GM19463 (cell line): ENCODE data around the gene UGT8.
"Not testable (repeated sequence)": the region's sequence is repeated elsewhere in the genome, so short reads cannot be mapped to it uniquely, and the experiment has no call there.

Experiments used
- ATAC-seq: cut with Tn5 transposase; IDR thresholded peaks from one replicate; pipeline ENCODE4 v1.9.1; 2021; ENCODE audit warnings: mild to moderate bottlenecking, moderate library complexity; ENCODE audit not compliant: unreplicated experiment

The UGT8 gene

DNA sequence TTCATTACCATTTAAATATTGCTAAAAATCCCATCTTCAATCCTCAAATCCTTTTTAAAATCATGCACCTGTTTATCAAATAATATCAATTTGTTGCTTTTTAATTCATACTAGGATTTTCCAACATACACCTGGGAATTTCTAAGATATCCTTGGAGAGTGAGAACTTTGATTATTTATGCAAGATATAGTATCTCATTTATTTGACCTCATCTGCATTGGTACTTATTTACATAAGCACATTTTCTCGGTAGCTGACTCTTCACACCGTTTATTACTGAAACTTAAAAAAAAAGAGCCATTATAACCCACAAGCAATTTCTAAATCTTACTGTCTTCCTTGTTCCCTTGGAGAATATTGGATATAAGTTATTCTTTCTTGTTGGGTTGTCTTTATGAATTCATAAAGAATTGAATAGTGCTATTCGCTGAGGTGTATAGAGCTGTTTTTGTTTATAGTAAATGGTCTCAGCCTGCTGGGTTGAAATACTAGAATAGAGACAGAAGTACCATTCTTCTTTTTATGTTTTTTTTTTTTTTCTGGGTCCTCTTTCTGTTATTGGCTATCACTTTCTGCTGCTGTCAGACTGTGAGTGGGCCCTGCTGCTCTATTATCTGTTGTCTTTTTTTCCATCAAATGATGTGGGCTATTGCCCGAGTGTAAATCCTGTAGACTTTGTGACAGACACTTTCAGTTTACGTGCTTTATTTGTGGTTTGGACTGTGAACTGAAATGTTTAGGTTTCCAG is 2.9 kb downstream of the UGT8 start:
- ATAC-seq = peak; percentile 20

DNA sequence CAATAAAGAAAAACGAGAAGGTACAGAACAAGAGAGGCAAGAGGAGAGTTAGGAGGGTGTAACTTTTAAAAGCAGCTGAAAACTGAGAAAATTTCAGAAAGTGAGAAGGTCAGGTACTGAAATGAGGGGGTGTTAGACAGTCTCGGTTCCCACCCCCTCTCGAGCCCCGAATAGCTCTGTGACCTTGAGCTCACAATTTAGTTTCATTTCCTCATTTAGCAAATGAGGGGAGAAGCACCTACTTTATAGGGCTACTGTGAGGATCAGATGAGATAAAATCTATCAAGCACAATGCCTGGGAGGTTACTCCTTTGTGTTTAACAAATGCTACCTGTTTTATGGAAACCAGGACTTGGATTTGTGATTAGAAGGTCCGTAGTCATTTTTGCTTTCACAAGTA is 4.9 kb downstream of the UGT8 start:
- ATAC-seq = peak; percentile 86

DNA sequence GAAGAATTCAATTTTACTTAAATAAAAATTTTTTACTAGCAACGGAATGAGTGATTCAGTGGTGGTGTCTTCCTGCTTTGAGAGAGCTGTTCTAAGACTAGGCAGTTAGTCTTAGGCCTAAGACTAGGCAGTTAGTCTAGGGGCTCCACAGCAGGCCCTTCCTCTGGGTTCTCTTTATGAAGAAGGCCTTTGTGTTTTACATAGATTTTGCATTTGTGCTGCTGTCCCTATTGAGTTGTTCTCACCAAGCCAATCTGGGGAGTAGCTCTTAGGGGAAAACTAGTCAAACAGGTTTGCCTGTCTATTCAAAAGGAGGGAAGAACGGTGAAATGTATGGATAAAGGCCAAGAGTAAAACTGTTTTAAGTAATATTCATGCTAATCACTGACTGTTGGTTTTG is 7.6 kb downstream of the UGT8 start:
- no peak for ATAC-seq

DNA sequence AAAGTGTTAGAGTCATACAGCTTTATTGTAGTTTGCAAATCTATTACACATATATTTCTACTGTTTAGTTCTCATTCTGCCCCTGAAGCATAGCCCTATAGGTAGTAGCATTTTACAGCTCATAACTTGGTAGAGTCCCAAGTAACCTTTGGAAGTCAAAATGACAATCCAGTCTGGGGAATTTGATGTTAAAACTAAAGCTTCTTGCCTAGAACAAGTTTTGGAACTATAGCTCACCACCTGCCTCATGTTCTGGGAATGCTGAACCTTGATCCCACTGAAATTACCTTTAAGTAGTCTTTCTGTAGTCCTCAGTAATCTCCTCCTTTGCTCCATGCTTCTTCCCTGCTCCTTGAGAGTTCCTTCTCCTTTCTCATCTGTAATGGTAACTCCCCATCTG is 8.4 kb downstream of the UGT8 start:
- no peak for ATAC-seq

DNA sequence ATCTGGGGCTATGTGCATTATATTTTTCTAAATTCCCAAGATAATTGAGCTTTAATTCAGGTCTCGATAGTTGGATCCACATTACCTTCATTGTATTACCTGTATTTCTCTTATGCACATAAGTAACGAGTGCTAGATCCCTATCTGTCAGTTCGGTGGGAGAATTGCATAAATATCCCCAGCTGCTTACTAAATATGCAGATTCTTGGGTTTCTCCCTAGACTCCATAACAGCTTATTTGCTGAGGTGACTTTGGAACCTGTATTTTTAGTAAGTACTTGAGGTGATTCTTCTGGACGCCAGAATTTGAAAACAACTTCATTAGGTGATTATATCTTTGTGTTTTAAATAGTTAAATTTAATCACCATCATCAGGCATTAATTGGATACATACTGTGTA is 15.0 kb downstream of the UGT8 start:
- no peak for ATAC-seq

- peak; percentile 85 for ATAC-seq
Measured at GRCh38 chr4:114615435-114615834, 16.8 kb downstream of the UGT8 start.

DNA sequence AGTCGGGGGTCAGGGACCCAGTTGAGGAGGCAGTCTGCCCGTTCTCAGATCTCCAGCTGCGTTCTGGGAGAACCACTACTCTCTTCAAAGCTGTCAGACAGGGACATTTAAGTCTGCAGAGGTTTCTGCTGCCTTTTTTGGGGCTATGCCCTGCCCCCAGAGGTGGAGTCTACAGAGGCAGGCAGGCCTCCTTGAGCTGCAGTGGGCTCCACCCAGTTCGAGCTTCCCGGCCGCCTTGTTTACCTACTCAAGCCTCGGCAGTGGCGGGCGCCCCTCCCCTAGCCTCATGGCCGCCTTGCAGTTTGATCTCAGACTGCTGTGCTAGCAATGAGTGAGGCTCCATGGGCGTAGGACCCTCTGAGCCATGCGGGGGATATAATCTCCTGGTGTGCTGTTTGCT is 17.4 kb downstream of the UGT8 start:
- not testable (repeated sequence) for ATAC-seq

DNA sequence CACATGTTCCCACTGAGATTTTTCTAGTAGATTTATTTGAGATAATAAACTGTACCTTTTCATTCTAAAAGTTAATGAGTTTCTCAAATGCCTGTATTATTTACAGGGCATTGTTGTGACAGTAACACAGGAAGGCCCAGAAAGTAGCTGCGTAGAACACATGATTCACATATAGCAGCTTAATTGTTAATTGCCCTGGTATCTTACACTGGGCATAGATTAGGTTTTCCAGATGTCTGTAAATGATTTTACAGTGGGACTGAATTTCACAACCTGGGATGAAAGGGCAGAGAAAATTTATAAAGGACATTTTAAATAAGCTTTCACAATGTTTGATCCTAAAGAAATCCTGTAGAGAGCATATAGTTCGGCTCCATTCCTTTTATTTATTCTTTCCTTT is 27.6 kb downstream of the UGT8 start:
- ATAC-seq = no peak

DNA sequence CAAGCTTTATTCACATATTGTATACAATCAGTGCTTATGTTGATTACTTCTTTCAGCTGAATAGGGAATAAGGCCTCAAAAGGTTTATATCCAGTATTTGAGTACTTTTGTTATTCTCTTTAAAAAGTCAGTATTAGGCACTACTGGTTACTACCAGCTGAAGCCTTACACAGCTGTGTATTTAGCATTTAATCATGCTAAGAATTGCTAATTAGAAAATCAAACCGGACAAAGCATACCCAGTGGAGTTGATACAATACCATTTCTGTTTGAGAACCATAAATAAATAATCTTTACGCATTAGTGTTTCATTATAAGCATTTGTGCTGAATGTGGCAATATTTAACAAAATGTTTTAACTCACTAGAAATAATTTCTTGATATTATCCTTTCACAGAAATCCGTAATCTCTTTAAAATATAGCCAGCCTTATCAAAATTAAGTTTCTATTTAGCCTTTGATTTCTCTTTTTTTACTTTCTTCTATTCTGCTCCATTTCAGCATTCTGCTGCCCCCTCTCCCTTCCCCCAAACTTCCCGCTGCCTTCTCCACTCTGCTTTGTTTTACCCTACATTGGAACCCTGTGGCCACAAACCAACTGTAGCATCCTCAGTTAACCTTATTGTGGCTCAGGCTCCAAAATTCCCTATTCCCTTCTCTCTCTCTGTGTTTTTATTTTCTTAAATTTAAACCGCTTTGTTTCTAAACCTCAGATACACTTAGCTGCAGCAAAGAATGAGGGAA is 37.8 kb downstream of the UGT8 start:
- ATAC-seq = no peak

- no peak for ATAC-seq
Measured at GRCh38 chr4:114642173-114642780, 43.7 kb downstream of the UGT8 start.

DNA sequence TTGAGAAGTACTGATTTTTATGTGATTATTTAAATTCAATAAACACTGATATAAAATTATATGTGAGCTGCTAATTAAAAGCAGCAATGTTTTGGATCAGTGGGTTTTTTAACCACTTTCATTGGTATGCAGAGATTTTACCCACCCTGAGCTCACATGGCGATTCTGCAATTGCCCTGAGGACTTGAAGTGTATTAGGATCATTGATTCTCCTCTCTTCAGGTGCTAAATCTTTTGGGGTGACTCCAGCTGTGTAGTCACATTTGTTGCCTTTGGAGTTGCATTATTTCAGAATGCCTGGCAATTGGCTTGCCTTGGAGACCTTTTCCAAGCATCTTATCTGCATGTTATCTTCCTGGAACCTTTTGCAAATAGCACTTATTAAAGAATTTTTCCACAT is 51.3 kb downstream of the UGT8 start:
- no peak for ATAC-seq

- ATAC-seq = no peak
Measured at GRCh38 chr4:114653675-114654074, 55.1 kb downstream of the UGT8 start.

DNA sequence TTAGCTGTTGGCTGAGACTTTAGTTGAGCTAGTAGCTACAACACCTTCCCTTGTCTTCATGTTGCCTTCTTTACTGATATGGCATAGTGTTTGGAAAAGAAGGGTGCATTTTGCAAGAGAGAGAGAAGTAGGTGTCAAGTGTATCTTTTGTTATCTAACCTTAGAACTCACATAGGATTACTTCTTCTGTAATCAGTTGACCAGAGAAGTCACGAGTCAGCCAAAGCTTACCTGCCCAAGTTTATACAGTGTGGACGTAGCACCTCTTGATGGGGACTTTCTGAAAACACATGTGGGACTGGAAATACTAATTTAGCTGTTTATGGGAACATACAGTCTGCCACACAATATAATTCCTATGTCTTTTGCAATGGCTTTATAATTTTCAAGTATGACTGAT is 56.0 kb downstream of the UGT8 start:
- no peak for ATAC-seq

GRCh38 chr4:114658179-114658578 is 59.6 kb downstream of the UGT8 start:
- ATAC-seq = no peak

DNA sequence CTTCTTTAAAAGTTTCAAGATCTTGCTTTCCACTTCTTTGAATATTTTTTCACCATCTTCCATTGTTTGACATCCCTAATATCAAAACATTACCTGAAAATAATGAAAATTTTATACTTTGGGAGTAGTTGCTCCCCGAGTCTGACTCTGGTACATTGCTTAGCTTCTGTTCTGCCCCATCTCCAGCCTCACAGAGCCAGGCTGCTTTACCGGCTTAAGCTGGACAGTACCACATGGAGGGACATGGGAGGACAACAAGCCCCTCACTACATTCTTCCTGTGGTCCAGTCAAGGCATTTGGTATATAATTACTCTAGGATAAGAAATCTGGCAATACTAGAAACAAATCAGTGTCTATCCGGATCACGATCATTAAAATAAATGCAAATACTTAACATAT is 60.2 kb downstream of the UGT8 start:
- no peak for ATAC-seq

DNA sequence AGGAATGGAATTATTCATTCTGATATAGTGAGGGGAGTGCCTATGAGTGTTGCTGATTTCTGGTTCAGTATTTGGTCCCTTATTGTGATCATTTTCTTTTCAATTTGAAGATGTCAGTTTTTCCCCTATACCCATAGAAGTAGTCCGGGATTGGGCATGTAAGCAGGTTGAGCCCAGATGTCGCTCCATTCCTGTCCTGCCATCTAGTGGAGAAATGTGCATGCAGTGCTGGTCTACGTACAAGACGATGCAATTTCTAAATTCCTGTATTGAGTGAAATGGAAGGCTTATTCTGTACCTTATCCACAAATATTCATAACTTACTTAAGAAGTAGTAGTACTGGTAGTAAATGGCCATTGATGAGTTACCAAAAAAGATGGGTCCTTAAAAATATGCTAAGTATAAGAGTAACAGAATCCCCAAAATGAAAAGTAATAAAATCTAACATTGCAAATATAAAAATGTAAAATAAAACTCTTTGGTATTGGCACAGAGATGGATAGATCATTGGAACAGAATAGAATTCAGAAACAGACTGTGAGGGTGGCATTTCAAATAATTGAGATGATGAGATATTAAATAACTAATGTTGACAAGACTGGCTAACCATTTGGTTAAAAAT is 60.9 kb downstream of the UGT8 start:
- peak; percentile 98 for ATAC-seq

GRCh38 chr4:114663083-114663482 is 64.5 kb downstream of the UGT8 start:
- ATAC-seq = no peak

- ATAC-seq = no peak
Measured at GRCh38 chr4:114668577-114668976, 70.0 kb downstream of the UGT8 start.

DNA sequence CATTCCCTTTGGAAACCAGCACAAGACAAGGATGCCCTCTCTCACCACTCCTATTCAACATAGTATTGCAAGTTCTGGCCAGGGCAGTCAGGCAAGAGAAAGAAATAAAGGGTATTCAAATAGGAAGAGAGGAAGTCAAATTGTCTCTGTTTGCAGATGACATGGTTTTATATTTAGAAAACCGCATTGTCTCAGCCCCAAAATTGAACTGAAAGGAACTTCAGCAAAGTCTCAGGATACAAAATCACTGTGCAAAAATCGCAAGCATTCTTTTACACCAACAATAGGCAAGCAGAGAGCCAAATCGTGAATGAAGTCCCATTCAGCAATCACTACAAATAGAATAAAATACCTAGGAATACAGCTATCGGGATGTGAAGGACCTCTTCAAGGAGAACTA is 72.1 kb downstream of the UGT8 start:
- not testable (repeated sequence) for ATAC-seq

- no peak for ATAC-seq
Measured at GRCh38 chr4:114673306-114673705, 74.7 kb downstream of the UGT8 start.

DNA sequence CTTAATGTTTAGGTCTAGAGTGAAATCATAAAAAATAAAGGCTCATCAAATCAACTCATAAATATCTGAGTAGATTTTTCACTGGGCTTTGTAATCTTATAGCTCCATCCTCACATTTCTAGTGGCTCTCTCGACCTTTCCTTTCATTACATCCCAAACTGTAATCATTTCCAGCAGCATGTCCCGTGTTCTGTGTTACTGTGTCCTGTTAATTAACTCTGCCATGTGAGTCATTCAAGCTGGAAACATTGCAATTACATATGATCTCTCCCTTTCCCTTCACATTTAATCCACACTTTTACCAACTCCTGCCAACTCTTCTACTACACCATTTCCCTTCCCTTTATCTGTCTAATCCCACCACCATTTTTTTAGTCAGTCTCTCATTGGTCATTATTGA is 75.5 kb downstream of the UGT8 start:
- ATAC-seq = no peak
